Neuronal stem cell (in vitro differentiated cells): ENCODE data around the gene PSAPL1.
A peak's percentile ranks its signal among the peaks of the same experiment; 100 is the strongest.

Source experiments
- DNase-seq: peaks from one replicate; pipeline ENCODE4 v3.0.0-alpha.2; 2013; ENCODE audit warnings: low spot score
- H2AFZ ChIP-seq: one replicate; pipeline ENCODE4 v1.6.1; 2013; ENCODE audit warnings: mild to moderate bottlenecking, low read length, inconsistent platforms
- H2AK5ac ChIP-seq: 2 replicates; pipeline ENCODE4 v1.6.1; 2013; ENCODE audit warnings: low read depth, mild to moderate bottlenecking, inconsistent platforms, low read length, moderate library complexity, mixed read lengths
- H2BK120ac ChIP-seq: 2 replicates; pipeline ENCODE4 v1.6.1; 2013; ENCODE audit warnings: low read depth, mild to moderate bottlenecking, inconsistent platforms, low read length, moderate library complexity, mixed read lengths
- H2BK12ac ChIP-seq: one replicate; pipeline ENCODE4 v1.6.1; 2013; ENCODE audit warnings: low read length, inconsistent platforms
- H2BK15ac ChIP-seq: 2 replicates; pipeline ENCODE4 v1.6.1; 2013; ENCODE audit warnings: mild to moderate bottlenecking, low read length, inconsistent platforms, mixed read lengths
- H2BK5ac ChIP-seq: one replicate; pipeline ENCODE4 v1.6.1; 2013; ENCODE audit warnings: inconsistent platforms, mild to moderate bottlenecking, low read length, moderate library complexity
- H3K14ac ChIP-seq: one replicate; pipeline ENCODE4 v1.6.1; 2013; ENCODE audit warnings: low read length, inconsistent platforms
- H3K18ac ChIP-seq: 2 replicates; pipeline ENCODE4 v1.6.1; 2013; ENCODE audit warnings: low read length, inconsistent platforms
- H3K23ac ChIP-seq: 2 replicates; pipeline ENCODE4 v1.6.1; 2013; ENCODE audit warnings: low read depth, mild to moderate bottlenecking, mixed read lengths, low read length, inconsistent platforms; ENCODE audit not compliant: poor library complexity
- H3K27ac ChIP-seq: replicated peaks from 3 replicates; pipeline ENCODE4 v1.5.1; 2013; ENCODE audit warnings: low read length, inconsistent platforms
- H3K27me3 ChIP-seq, 3 experiments: 2 replicates each; pipeline ENCODE4 v1.6.1; 2013; ENCODE audit warnings: low read length in 3 of 3, mild to moderate bottlenecking in 2 of 3, inconsistent platforms in 1 of 3, low read depth in 1 of 3, mixed read lengths in 1 of 3, moderate library complexity in 1 of 3; ENCODE audit not compliant: control insufficient read depth in 3 of 3, insufficient read depth in 3 of 3
- H3K36me3 ChIP-seq, 2 donors: replicated peaks in 1 of 2; 2 replicates each; pipeline ENCODE4 v1.6.1; 2013; ENCODE audit warnings: low read length in 2 of 2; ENCODE audit not compliant: control insufficient read depth in 2 of 2, insufficient read depth in 2 of 2
- H3K4ac ChIP-seq: 2 replicates; pipeline ENCODE4 v1.6.1; 2013; ENCODE audit warnings: inconsistent platforms, mild to moderate bottlenecking, low read length, moderate library complexity
- H3K4me1 ChIP-seq, 2 donors: 1 replicate in 1 of 2; 2 replicates in 1 of 2; pipeline ENCODE4 v1.6.1; 2013; ENCODE audit warnings: low read length in 2 of 2, low read depth in 1 of 2; ENCODE audit not compliant: control insufficient read depth in 2 of 2, insufficient read depth in 1 of 2
- H3K4me2 ChIP-seq: one replicate; pipeline ENCODE4 v1.6.1; 2013; ENCODE audit warnings: mild to moderate bottlenecking, low read length, inconsistent platforms; ENCODE audit not compliant: insufficient read depth, poor library complexity, severe bottlenecking
- H3K4me3 ChIP-seq, 2 donors: 2 replicates each; pipeline ENCODE4 v1.5.1; 2013; ENCODE audit warnings: low read length in 2 of 2, mild to moderate bottlenecking in 2 of 2, inconsistent platforms in 1 of 2, moderate library complexity in 1 of 2
- H3K79me1 ChIP-seq: one replicate; pipeline ENCODE4 v1.6.1; 2013; ENCODE audit warnings: low read depth, mild to moderate bottlenecking, inconsistent platforms, low read length, moderate library complexity
- H3K9ac ChIP-seq: one replicate; pipeline ENCODE4 v1.6.1; 2013; ENCODE audit warnings: mild to moderate bottlenecking, low read depth, low read length, inconsistent platforms; ENCODE audit not compliant: poor library complexity
- H3K9me3 ChIP-seq, 2 donors: replicated peaks in 1 of 2; 2 replicates each; pipeline versions ENCODE3 to v1.6.1; 2013; ENCODE audit warnings: low read length in 2 of 2, mild to moderate bottlenecking in 2 of 2, inconsistent platforms in 1 of 2, low read depth in 1 of 2, mixed read lengths in 1 of 2, moderate library complexity in 1 of 2; ENCODE audit not compliant: control insufficient read depth in 2 of 2, insufficient read depth in 1 of 2
- H4K8ac ChIP-seq: one replicate; pipeline ENCODE4 v1.6.1; 2013; ENCODE audit warnings: low read depth, mild to moderate bottlenecking, inconsistent platforms, low read length, moderate library complexity
- H4K91ac ChIP-seq: one replicate; pipeline ENCODE4 v1.6.1; 2013; ENCODE audit warnings: low read length, low read depth, mild to moderate bottlenecking, inconsistent platforms; ENCODE audit not compliant: poor library complexity
- WGBS, 2 donors: extraction: QIAGEN DNeasy Blood & Tissue Kit; methylation state at CpG; one replicate each; pipeline ENCODE4 v1.1.7; 2013; ENCODE audit warnings: missing lambda C conversion rate in 2 of 2, mixed read lengths in 1 of 2; ENCODE audit not compliant: insufficient read length in 2 of 2, insufficient replicate concordance in 1 of 2; ENCODE audit errors: extremely low coverage in 2 of 2; 5-methylcytosine and 5-hydroxymethylcytosine counted together

Gene PSAPL1

DNA sequence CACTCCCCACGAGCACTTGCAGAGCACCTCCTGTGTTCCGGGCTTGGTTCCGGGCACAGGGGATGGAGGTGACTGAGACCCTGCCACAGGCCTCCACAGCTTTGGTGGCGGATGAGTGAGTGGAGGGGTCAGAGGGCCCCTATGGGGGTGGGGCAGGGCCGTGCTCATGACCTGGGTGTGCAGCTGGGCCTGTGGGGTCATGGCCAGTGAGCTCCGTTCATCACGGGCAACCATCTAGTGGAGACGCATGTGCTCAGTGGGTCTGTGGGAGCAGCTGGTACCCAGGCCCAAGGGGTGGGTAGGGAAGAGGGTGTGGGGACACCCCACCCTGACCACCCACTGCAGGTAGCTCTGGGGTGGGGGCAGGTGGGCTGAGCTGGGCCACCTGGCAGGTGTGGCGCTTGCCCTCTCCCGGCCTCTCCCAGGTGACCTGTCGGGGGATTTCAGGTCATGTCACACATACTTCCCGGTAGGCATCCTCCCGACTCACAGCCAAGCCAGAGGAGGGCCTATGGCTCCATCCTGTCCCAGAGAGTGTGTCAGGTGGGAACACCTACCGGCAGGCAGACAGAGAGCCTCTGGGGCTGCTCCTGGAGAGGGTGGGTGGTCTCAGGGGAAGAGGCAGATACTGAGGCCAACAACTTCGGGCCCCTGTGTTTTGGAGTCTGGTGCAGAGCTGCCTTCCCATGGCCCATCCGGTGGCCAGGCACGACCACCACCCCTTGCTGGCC lies 3.6 kb downstream of the PSAPL1 start:
- no CpG with 5 or more reads among the region's 17 CpGs for WGBS, 2 donors
- no peak overlapping the region for H3K4ac ChIP-seq
- no peaks in the 10 kb centered on the region for H3K9me3 ChIP-seq

GRCh38 chr4:7430368-7430964 lies 4.3 kb downstream of the PSAPL1 start:
- no peak for DNase-seq
- no peaks in the 10 kb centered on the region for H3K9me3 ChIP-seq

More for the DNA sequence above, 3.6 kb downstream of the PSAPL1 start:
- Histone ChIP-seq H3K23ac (no peak overlapping the region), H2BK120ac (no peak overlapping the region), H4K8ac (no peak overlapping the region), H3K18ac (peak overlapping the region; percentile 90), H3K4me3 (no peak overlapping the region), H2BK12ac (peak overlapping the region; percentile 58), H2AFZ (no peak overlapping the region), H3K27ac (no peak overlapping the region), H4K91ac (no peak overlapping the region), H3K9ac (no peak overlapping the region), H3K79me1 (no peaks in the 10 kb centered on the region), H2AK5ac (peak overlapping the region; percentile 24), H3K27me3 (no peaks in the 10 kb centered on the region), H2BK15ac (peak overlapping the region; percentile 65), H3K4me2 (no peak overlapping the region), H3K36me3 (no peaks in the 10 kb centered on the region), H2BK5ac (no peak overlapping the region), H3K4me1 (peaks cover 0 to 30% of the 10 kb centered on the region in 2 donors), H3K14ac (peak overlapping the region; percentile 31)
- no peak for DNase-seq

DNA sequence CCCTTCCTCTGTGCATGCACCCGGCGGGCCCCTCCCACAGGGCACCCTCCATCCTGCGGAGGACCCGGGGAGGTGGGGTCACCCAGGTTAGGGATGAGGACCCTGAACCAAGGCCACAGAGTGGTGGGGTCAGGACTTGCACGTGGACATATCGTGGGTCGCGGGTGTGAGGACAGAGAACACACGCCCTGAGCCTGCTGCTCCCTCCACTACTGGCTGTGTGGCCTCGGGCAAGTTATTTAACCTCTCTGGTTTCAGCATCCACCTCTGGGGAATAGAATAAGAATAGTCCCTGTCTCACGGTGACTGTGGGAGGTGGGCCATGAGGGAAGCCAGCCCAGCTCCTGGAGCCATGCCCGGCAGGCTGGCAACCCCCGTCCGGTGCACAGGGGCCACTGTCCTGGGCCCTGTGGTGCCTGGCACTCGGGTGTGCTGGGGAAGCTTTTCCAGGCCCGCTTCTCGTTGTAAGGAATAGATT lies 5.1 kb downstream of the PSAPL1 start:
- H3K79me1 ChIP-seq: no peaks in the 10 kb centered on the region
- H3K9me3 ChIP-seq: no peaks in the 10 kb centered on the region
- no peak overlapping the region for H3K4ac ChIP-seq
- H2BK5ac ChIP-seq: no peak overlapping the region
- H3K9ac ChIP-seq: no peak overlapping the region
- peaks cover 0 to 20% of the 10 kb centered on the region in 2 donors for H3K4me1 ChIP-seq
- H2BK12ac ChIP-seq: no peak overlapping the region
- H3K36me3 ChIP-seq: no peaks in the 10 kb centered on the region
- no peak overlapping the region for H3K27ac ChIP-seq
- no peak overlapping the region for H2BK15ac ChIP-seq
- no peak for DNase-seq
- no peaks in the 10 kb centered on the region for H3K27me3 ChIP-seq
- no peak overlapping the region for H3K4me2 ChIP-seq
- peak overlapping the region; percentile 15 for H2AK5ac ChIP-seq
- peak overlapping the region; percentile 28 for H3K18ac ChIP-seq
- H2BK120ac ChIP-seq: no peak overlapping the region
- H3K4me3 ChIP-seq: no peak overlapping the region
- H3K23ac ChIP-seq: peak overlapping the region; percentile 5
- no peak overlapping the region for H4K8ac ChIP-seq
- no peak overlapping the region for H4K91ac ChIP-seq
- no peak overlapping the region for H3K14ac ChIP-seq
- no CpG with 5 or more reads among the region's 17 CpGs for WGBS, 2 donors
- H2AFZ ChIP-seq: no peak overlapping the region

More at GRCh38 chr4:7430368-7430964, 4.3 kb downstream of the PSAPL1 start:
- H4K91ac ChIP-seq: no peak overlapping the region
- H3K4me2 ChIP-seq: no peak overlapping the region
- no peak overlapping the region for H2BK12ac ChIP-seq
- no peak overlapping the region for H2BK120ac ChIP-seq
- no peak overlapping the region for H2BK5ac ChIP-seq
- H3K4me1 ChIP-seq: peaks cover 0 to 26% of the 10 kb centered on the region in 2 donors
- H2BK15ac ChIP-seq: peak overlapping the region; percentile 94
- no peaks in the 10 kb centered on the region for H3K27me3 ChIP-seq
- H2AFZ ChIP-seq: no peak overlapping the region
- no peak overlapping the region for H3K4ac ChIP-seq
- H3K18ac ChIP-seq: peak overlapping the region; percentile 90
- H3K79me1 ChIP-seq: no peaks in the 10 kb centered on the region
- no peak overlapping the region for H4K8ac ChIP-seq
- WGBS, 2 donors: no CpG with 5 or more reads among the region's 16 CpGs
- H3K14ac ChIP-seq: no peak overlapping the region
- no peak overlapping the region for H3K4me3 ChIP-seq
- peak overlapping the region; percentile 24 for H2AK5ac ChIP-seq
- peak overlapping the region; percentile 25 for H3K23ac ChIP-seq
- H3K9ac ChIP-seq: peak overlapping the region; percentile 12
- no peaks in the 10 kb centered on the region for H3K36me3 ChIP-seq
- H3K27ac ChIP-seq: no peak overlapping the region

- no peak overlapping the region for H2BK12ac ChIP-seq
- H3K79me1 ChIP-seq: no peaks in the 10 kb centered on the region
- H2BK5ac ChIP-seq: no peak overlapping the region
- no peak overlapping the region for H4K91ac ChIP-seq
- peak overlapping the region; percentile 18 for H2BK15ac ChIP-seq
- DNase-seq: no peak
- peak overlapping the region; percentile 0 for H2AK5ac ChIP-seq
- no peaks in the 10 kb centered on the region for H3K27me3 ChIP-seq
- no peaks in the 10 kb centered on the region for H3K9me3 ChIP-seq
- no peak overlapping the region for H3K4ac ChIP-seq
- H3K14ac ChIP-seq: no peak overlapping the region
- H4K8ac ChIP-seq: no peak overlapping the region
- no CpG with 5 or more reads among the region's 9 CpGs for WGBS, 2 donors
- no peak overlapping the region for H3K9ac ChIP-seq
- H3K4me3 ChIP-seq: no peak overlapping the region
- H3K27ac ChIP-seq: no peak overlapping the region
- no peak overlapping the region for H3K18ac ChIP-seq
- peaks cover 0 to 18% of the 10 kb centered on the region in 2 donors for H3K4me1 ChIP-seq
- no peak overlapping the region for H2AFZ ChIP-seq
- H3K36me3 ChIP-seq: no peaks in the 10 kb centered on the region
- H3K4me2 ChIP-seq: no peak overlapping the region
- no peak overlapping the region for H3K23ac ChIP-seq
- H2BK120ac ChIP-seq: peak overlapping the region; percentile 65
Measured at GRCh38 chr4:7429069-7429416, 5.7 kb downstream of the PSAPL1 start.
